Ascending aorta (tissue), 2 donors: ENCODE measurements around the gene SMURF2. TPM values are rescaled to one million over a fixed set of nuclear protein-coding genes. Genes with fewer than 3 reads are reported as not detected.
"Not testable (repeated sequence)": the region's sequence is repeated elsewhere in the genome, so short reads cannot be mapped to it uniquely, and the experiment has no call there.

ENCODE experiments used
- DNase-seq, 2 donors: peaks; one replicate each; pipeline ENCODE4 v3.0.0-alpha.2; 2019; ENCODE audit warnings: low spot score in 2 of 2
- H3K27ac ChIP-seq, 2 donors: fragments of 200-600 bp; sonication (generic); one replicate each; pipeline ENCODE4 v1.5.1; 2016 to 2017; ENCODE audit warnings: mild to moderate bottlenecking in 1 of 2
- H3K27me3 ChIP-seq: fragments of 200-600 bp; sonication (generic); one replicate; pipeline ENCODE4 v1.5.1; 2017
- H3K36me3 ChIP-seq, 2 donors: fragments of 200-600 bp; sonication (generic); one replicate each; pipeline ENCODE4 v1.5.1; 2016
- H3K4me1 ChIP-seq, 2 donors: fragments of 200-600 bp; sonication (generic); one replicate each; pipeline ENCODE4 v1.5.1; 2016 to 2017; ENCODE audit warnings: mild to moderate bottlenecking in 1 of 2
- H3K4me3 ChIP-seq, 2 donors: fragments of 200-600 bp; sonication (generic); one replicate each; pipeline ENCODE4 v1.5.1; 2016 to 2017; ENCODE audit warnings: mild to moderate bottlenecking in 1 of 2
- H3K9me3 ChIP-seq, 2 donors: fragments of 200-600 bp; sonication (generic); one replicate each; pipeline ENCODE4 v1.5.1; 2016
- CTCF ChIP-seq, 3 experiments: fragments of 200-600 bp in 2 of 3; fragments of 450-650 bp in 1 of 3; sonication (generic) in 2 of 3; IDR thresholded peaks; one replicate each; pipeline ENCODE4 v1.5.1; 2016 to 2019; ENCODE audit warnings: antibody characterized with exemption in 3 of 3, mild to moderate bottlenecking in 1 of 3, moderate library complexity in 1 of 3
- intact Hi-C: fragments of 100-400 bp; cut with DNase I; formaldehyde crosslinking; loops from one replicate; pipeline ENCODE4 v1.15.1; 2023
- total RNA-seq: library from RNA; depleted of rRNA; stranded (reverse); fragments of >200 nt; gene quantifications from one replicate; pipeline ENCODE4 v1.1.0, GENCODE V29; 2016

Gene SMURF2
- total RNA-seq, 1 donor from 2014 or later = 17.6 TPM

GRCh38 chr17:64661726-64661975, 456 bp downstream of the SMURF2 start:
- DNase-seq = peak in 1 of 2 donors; percentile 22
- Histone ChIP-seq H3K36me3 (no peaks in the 10 kb centered on the region), H3K27ac (peak overlapping the region; percentile 86), H3K27me3 (no peaks in the 10 kb centered on the region), H3K4me3 (peak overlapping the region; percentile 74 to 98), H3K4me1 (peaks cover 0 to 17% of the 10 kb centered on the region in 2 donors), H3K9me3 (no peaks in the 10 kb centered on the region)
- intact Hi-C loops = loop anchor here (1.0 to 5.0 kb wide), 3 partner anchors 46 to 154 kb away; partner anchors contain the start of genes CEP95 and DDX5
- no peak for TF ChIP-seq CTCF (IDR thresholded peaks at IDR 0.05)

GRCh38 chr17:64660978-64661725, 955 bp downstream of the SMURF2 start:
- Histone ChIP-seq H3K27ac (peak overlapping the region; percentile 86), H3K4me3 (peak overlapping the region; percentile 74 to 98), H3K4me1 (peaks cover 0 to 18% of the 10 kb centered on the region in 2 donors)
- DNase-seq = peak in 1 of 2 donors; percentile 64
- H3K36me3 ChIP-seq, H3K27me3 ChIP-seq, H3K9me3 ChIP-seq: not testable (repeated sequence)
- intact Hi-C loops = loop anchor here (1.0 to 5.0 kb wide), 3 partner anchors 46 to 154 kb away; partner anchors contain the start of genes CEP95 and DDX5

- not testable (repeated sequence) for H3K9me3 ChIP-seq, H3K27me3 ChIP-seq, H3K36me3 ChIP-seq, DNase-seq
- intact Hi-C loops = loop anchor here (5.0 kb wide), 2 partner anchors 82 to 153 kb away; partner anchors contain the start of genes CEP95 and DDX5
- Histone ChIP-seq H3K27ac (peak overlapping the region; percentile 86), H3K4me1 (peaks cover 0 to 18% of the 10 kb centered on the region in 2 donors), H3K4me3 (peak overlapping the region; percentile 74 to 98)
These were observed 1.7 kb downstream of the SMURF2 start for GRCh38 chr17:64660195-64660977.

- no peak for TF ChIP-seq CTCF (IDR thresholded peaks at IDR 0.05)
- H3K36me3 ChIP-seq = no peaks in the 10 kb centered on the region
- H3K27ac ChIP-seq = no peak overlapping the region
- peaks cover 0 to 18% of the 10 kb centered on the region in 2 donors for H3K4me1 ChIP-seq
- H3K9me3 ChIP-seq = peaks cover 0 to 6% of the 10 kb centered on the region in 2 donors
- intact Hi-C loops = no loop called here
- no peaks in the 10 kb centered on the region for H3K27me3 ChIP-seq
- H3K4me3 ChIP-seq = no peak overlapping the region
- DNase-seq = no peak
These were observed 3.2 kb downstream of the SMURF2 start for GRCh38 chr17:64658931-64659330.

GRCh38 chr17:64657610-64658125, 4.4 kb downstream of the SMURF2 start:
- H3K4me1 ChIP-seq = peaks cover 2 to 18% of the 10 kb centered on the region in 2 donors
- peaks cover 0 to 6% of the 10 kb centered on the region in 2 donors for H3K9me3 ChIP-seq
- no peaks in the 10 kb centered on the region for H3K27me3 ChIP-seq

GRCh38 chr17:64655704-64656103, 6.4 kb downstream of the SMURF2 start:
- H3K4me3 ChIP-seq = no peak overlapping the region
- no peaks in the 10 kb centered on the region for H3K27me3 ChIP-seq
- H3K36me3 ChIP-seq = no peaks in the 10 kb centered on the region
- intact Hi-C loops = no loop called here
- no peak overlapping the region for H3K27ac ChIP-seq
- no peak for TF ChIP-seq CTCF (IDR thresholded peaks at IDR 0.05)
- peaks cover 0 to 6% of the 10 kb centered on the region in 2 donors for H3K9me3 ChIP-seq
- DNase-seq = no peak
- peaks cover 2 to 20% of the 10 kb centered on the region in 2 donors for H3K4me1 ChIP-seq

More at GRCh38 chr17:64657610-64658125, 4.4 kb downstream of the SMURF2 start:
- H3K4me3 ChIP-seq = no peak overlapping the region
- intact Hi-C loops = no loop called here
- H3K27ac ChIP-seq = peak overlapping the region; percentile 12 to 35
- no peaks in the 10 kb centered on the region for H3K36me3 ChIP-seq
- no peak for DNase-seq
- no peak for TF ChIP-seq CTCF (IDR thresholded peaks at IDR 0.05)
